ENCODE measurements around the gene PTPRU.

The PTPRU gene

DNA sequence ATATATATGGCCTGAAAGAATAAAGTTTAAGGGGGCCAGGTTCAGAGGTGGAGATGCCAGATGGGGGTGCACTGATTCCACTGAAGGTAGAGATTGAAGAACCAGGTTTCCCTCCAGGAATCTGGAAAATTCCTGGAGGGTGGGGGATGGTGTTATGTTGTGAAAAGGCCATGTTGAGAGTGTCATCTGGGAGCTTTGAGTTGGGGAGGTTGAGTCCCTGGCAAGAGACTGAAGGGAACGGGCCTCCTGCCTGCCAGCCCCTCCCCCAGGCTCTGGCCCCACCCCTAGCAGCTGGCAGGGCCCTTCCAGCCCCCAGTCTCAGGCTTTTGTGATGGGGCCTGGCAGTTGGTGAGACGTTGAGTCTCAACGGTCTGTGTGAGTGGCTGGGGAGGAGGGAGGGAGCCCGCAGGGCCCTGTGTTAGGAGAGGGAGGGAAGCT is 4.1 kb downstream of the PTPRU start:
- Histone ChIP-seq H3K4me3 (no peak overlapping the region), H3K27ac (no peak overlapping the region)

DNA sequence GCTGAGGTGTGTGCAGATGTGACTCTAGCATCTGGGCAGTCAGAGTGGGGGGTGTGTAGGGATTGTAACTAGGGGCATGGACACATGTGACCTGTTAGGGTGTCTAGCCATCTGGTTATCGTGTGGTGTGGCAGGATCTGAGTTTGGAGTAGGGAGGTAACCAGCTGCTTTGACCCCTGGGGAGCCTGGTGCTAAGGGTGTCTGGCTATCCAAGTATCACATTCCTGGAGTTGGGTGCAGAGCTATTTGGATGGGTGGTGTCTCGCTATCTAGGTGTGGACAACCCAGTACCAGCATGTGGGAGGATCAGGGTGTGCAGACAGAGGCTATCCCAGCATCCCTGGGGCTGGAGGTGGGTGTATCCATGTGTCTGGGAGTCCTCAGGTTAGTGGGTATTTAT is 4.7 kb downstream of the PTPRU start:
- H3K27ac ChIP-seq = no peak overlapping the region
- H3K4me3 ChIP-seq = no peak overlapping the region

DNA sequence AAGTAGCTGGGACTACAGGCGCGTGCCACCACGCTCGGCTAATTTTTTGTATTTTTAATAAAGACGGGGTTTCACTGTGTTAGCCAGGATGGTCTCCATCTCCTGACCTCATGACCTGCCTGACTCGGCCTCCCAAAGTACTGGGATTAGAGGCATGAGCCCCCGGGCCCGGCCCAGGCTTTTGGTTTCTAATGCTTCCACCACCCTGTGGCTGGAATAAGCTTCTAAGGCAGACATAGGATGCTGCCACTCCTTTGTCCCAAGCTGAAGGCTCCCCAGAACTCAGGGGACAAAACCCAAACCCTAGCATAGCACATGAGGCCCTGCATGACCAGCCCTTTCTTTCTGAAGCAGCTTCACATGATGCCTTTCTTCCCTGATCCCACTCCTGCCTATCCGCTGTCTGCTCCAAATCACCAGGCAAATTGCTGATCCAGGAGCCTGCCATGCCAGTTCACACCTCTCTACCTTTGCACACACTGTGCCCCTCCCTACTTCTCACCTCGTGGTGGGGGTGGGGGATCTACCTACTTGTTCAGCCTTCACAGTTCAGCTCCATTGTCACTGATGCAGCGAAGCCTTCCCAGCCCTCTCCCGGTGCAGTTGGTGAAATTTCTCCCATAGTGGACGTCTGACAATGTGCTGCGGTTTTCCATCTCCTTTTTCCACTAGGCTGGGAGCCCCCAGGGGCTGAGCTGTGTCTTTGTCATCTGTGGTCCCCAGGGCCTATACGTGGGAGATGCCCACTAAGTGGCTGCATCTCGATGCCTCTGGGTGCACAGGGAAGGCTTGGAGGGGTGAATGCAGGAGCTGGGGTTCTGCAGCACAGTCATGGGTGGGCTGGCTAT is 6.9 kb downstream of the PTPRU start:
- Histone ChIP-seq H3K27ac (no peak overlapping the region), H3K4me3 (no peak overlapping the region)

DNA sequence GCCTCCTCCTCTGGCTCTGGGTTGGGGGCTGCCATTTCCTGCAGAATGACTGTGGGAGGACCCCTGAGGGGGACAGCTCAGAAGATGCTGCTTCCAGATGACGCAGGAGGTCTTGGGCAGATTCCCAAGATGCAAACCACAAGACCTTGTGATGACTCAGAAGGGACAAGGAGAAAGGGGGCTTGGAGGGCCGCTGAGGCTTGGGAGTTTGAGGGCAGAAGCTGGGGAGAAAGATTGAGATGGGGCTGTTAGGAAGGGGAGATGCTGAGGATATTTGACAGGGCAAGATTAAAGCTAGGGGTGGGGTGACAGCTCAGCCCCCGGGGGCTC is 7.5 kb downstream of the PTPRU start:
- no peak overlapping the region for H3K4me3 ChIP-seq
- H3K27ac ChIP-seq = no peak overlapping the region

DNA sequence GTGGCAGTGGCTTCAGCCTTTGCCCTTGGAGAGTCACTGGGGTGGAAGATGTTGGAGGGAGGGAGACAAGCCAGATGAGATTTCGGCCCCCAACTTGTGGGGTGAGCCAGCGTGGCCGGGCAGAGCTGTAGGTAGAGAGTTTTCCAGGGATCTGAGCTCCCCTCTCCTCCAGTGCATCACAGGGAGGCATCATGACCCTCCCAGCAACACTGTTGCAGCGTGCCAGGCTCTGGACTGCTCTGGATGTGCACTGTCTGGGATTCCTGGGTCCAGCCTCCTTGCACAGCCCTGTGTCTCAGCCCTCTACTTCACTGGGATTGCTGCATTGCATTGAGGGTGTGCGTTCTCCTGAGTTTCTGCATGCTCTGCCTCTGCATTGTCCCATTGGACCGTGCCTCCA is 8.9 kb downstream of the PTPRU start:
- H3K27ac ChIP-seq = no peak overlapping the region
- H3K4me3 ChIP-seq = no peak overlapping the region

DNA sequence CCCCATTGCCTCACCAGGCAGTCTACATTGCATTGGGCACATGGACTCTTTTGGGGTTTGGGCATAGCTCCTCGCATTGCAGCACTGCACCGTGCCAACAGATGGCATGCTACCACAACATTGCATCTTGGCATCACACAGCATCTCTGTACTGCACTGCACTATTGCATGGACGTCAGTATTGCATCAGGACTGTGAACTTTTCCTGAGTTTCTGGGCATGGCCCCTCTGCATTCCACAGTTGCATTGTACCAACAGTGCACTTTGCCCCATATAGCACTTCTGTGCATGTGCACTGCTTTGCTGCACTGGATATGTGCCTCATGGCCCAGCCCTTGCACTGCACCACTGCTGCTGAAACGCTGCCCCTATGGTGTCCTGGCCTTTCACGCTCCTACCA is 9.6 kb downstream of the PTPRU start:
- Histone ChIP-seq H3K4me3 (no peak overlapping the region), H3K27ac (no peak overlapping the region)

DNA sequence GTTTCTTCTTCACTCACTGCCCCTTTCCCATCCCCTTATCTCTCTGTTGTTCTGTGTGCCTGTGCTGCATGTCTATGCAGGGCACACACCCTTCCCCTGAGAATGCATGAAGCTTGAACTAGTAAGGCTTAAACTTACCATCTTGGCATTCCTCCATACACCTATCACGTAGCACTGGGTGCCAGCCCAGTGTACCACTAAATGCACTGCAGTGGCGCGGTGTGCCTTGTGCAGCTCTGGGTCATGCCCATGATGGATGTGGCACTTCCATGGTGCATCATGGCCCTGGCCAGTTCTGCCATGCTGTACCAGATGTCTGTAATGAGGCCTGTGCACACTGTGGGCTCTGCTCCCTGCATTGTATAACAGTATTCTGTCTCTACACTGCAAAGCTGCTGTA is 10.7 kb downstream of the PTPRU start:
- H3K27ac ChIP-seq = no peak overlapping the region
- H3K4me3 ChIP-seq = no peak overlapping the region

DNA sequence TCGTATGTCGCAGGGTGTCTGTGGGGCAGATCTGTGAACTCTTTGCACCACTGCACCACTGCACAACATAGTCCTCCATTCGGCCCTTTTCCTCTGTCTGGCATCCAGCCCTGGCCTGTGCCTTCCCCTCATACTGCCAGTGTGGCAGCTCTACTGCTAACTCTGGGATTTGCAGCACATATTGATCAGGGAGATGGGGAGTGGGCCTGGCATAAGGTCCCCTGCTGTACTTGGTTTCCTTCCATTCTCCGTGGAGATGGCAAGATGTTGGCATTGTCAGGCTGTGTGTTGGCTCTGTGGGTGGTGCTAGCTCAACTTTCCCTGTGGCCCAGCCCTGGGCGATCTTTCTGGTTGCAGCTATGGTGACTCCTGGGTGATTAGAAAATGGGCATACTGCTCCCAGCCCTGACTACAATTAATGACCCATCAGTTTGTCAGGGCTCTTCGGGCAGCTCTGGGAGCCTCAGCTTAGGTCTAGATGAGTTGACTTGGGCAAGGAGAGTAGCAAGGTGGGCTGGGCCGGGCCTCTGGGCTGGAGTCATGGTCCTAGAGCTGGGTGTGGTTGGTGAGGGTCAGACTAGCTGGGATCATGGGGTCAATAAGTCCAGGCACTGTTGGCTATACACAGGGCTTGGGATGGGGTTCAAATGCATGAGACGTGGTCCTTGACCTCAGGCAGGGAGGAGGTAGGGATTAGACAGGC is 11.4 kb downstream of the PTPRU start:
- Histone ChIP-seq H3K27ac (no peak overlapping the region), H3K4me3 (no peak overlapping the region)

DNA sequence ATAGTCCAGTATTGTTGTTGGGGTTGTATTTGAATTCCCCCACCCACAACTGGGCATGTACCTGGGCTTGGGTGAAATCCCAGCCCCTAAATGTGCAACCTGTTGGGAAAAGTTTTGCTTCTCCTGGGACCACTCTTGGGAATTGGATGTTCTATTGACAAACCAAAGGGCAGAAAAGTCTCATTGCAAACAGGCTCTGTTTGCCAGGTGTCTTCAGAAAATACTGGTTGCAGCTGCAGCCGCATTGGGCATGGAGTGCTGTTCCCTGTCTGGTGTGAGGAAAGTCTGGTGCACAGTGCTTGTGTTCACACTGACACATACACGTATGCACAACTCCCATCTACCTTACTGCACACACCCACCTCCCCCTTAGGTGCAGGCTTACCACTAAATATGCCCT is 12.1 kb downstream of the PTPRU start:
- H3K27ac ChIP-seq = no peak overlapping the region
- H3K4me3 ChIP-seq = no peak overlapping the region

DNA sequence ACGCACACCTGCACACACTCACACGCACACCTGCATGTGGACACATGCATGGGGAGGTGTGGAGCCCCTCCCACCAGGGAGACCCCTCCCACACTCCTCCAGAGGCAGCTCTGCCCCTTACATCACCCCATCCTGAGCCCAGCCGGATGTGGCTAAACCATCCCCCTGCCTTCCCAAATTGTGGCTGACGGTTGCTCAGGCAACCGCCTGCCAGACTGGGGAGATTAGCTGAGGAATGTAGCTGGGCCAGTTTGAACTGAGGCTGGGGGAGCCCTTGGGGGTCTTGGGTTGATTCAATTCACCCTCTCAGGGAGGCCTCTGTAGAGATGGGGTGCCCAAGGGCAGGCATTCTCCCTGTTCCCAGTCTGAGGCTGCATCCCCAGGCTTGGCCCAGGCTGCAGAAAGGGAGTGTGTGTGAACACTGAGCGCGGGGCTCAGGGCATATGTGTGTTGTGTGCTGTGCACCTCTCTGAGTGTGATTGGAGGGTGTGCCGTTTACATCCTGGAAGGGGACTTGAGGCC is 12.9 kb downstream of the PTPRU start:
- Histone ChIP-seq H3K27ac (peak overlapping the region in 1 of 21 experiments; percentile 48), H3K4me3 (no peak overlapping the region)

DNA sequence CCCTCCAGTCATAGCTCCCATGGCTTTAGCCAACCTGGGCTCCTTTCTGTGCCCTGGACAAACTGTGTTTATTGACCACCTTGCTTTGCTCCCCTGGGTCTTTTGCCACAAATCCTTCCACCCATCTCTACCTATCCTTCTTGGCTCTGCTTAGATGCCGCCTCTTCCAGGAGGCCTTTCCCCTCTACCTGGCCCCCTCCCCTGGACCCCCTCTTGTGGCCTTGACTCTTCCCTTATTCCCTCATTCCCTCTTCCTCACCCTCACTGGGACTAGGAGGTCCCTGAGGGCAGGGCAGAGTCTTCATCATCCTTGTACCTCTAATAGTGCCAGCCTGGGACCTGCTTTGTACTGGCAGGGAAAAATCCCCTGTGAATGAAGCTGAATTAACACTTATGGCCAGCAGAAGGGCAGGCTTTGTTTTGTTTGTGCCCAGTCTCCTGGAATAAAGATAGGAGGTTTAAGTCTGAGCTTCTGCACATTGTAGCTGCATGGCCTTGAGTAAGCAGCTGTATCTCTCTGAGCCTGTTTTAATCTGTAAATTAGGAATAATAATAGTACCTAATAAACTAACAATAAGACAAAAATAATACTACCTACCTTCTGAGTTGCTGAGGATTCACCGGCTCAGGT is 13.7 kb downstream of the PTPRU start:
- Histone ChIP-seq H3K27ac (no peak overlapping the region), H3K4me3 (no peak overlapping the region)

DNA sequence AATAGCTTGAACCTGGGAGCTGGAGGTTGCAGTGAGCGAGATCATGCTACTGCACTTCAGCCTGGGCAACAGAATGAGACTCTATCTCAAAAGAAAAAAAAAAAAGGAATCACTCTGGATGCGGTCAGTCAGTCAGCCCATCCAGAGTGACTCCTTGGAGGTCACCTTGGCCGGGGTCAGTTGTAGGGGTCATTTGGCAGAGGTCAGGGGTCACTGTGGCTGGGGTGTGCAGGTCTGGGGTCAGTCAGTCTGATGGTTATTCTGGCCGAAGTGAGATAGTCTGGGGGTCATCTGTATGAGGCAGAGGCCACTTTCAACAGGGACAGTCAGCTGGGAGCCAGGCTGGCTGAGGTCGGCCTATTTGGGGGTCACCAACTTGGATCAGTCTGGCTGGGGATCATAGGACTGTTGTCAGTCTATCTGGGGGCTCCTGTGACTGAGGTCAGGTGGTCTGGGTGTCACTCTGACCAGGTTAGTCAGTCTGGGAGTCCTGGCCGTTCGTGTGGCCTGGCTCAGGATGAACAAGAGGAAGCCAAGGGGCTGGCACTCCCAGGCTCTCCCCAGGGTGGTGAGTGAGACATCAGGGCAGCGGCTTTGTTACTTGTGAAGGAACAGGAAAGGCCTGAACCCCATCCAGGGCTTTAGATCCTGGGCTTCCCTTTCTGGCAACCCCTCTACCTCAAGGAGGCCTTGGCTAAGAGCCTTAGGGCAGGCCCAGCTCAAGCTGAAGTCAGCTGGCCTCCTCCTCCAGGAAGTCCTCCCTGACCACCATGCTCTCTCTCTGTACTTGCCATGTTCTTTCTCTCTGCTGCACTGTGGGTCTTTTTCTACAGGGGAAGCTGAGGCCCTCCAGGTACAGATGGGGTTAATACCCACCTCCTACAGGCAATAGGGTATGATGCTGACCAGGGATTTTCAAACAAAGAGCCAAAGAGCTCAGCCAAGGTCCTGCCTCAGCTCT is 15.1 kb downstream of the PTPRU start:
- peak overlapping the region in 1 of 21 experiments; percentile 21 for H3K27ac ChIP-seq
- no peak overlapping the region for H3K4me3 ChIP-seq

DNA sequence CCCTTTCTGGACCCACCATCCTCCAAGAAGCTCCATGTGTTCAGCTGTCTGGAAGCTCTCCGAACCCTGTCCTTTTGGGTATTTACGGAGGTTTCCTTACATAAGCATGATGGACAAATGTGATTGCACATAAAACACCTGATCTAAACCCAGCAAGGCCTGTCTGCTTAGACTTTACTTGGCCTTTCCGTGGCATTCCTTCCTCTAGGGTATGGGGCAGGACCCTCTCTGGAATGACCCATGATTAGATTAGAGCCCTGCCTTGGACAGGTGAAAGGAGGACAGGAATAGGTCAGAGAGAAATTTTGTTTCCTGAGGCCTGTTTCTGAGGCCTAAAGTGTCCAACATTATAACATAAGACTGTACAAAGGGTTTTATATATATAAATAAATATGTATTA is 16.9 kb downstream of the PTPRU start:
- Histone ChIP-seq H3K27ac (no peak overlapping the region), H3K4me3 (no peak overlapping the region)

DNA sequence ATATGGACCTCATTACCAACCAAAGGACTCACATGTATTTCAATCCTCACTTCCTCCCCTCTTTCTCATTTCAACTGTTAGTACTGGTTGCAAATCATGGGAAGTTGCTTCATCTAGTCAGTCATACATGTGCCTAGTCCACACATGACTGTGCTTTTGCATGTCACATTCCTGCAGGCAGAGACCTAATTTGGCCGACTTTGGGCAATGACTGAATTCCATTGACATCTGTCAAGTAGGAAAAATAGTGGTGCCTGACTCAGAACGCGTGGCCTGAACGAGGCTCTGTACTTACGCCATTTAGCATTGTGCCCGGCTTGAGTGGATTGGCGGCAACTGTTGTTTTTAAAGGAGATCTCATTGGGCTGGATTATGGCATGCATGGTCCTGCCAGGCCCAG is 18.0 kb downstream of the PTPRU start:
- no peak overlapping the region for H3K27ac ChIP-seq
- H3K4me3 ChIP-seq = no peak overlapping the region

DNA sequence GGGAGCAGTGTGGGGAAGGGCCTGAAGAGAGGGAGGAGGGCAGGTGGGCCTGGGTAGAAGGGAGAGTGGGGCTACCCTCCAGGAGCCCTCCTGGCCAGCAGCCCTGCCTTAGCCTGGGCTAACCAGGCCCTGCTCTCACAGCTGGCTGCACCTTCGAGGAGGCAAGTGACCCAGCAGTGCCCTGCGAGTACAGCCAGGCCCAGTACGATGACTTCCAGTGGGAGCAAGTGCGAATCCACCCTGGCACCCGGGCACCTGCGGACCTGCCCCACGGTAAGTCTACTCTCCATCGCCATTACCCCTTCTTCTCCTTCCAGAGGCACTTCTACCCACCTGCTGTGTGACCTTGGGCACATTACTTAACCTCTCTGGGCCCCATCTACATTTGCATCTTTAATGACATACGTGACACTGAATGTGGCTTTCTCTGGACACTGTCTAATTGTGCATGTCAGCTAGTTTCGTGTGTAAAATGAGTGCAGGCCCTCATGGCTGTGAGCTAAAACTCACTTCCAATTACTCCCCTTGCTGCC is 18.9 kb downstream of the PTPRU start:
- Histone ChIP-seq H3K4me3 (no peak overlapping the region), H3K27ac (no peak overlapping the region)

DNA sequence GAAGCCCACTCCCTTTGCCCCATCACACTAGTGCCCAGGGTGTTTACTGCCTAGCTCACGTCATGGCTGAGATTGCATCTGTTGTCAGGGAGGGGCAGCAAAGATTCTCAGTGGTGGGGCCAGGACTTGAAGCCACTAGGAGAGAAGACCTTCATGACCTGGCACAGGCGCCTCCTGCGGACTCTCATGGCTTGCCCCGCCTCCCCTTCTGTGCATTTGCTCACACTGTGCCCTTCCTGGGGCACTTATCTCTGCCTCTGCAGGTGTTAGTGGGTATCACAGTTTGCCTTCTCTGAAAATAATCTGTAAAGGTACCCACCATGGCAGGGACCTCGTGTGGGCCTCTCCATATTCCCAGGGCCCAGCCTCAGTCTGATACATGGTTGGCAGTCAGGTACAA is 20.1 kb downstream of the PTPRU start:
- Histone ChIP-seq H3K27ac (no peak overlapping the region), H3K4me3 (no peak overlapping the region)

DNA sequence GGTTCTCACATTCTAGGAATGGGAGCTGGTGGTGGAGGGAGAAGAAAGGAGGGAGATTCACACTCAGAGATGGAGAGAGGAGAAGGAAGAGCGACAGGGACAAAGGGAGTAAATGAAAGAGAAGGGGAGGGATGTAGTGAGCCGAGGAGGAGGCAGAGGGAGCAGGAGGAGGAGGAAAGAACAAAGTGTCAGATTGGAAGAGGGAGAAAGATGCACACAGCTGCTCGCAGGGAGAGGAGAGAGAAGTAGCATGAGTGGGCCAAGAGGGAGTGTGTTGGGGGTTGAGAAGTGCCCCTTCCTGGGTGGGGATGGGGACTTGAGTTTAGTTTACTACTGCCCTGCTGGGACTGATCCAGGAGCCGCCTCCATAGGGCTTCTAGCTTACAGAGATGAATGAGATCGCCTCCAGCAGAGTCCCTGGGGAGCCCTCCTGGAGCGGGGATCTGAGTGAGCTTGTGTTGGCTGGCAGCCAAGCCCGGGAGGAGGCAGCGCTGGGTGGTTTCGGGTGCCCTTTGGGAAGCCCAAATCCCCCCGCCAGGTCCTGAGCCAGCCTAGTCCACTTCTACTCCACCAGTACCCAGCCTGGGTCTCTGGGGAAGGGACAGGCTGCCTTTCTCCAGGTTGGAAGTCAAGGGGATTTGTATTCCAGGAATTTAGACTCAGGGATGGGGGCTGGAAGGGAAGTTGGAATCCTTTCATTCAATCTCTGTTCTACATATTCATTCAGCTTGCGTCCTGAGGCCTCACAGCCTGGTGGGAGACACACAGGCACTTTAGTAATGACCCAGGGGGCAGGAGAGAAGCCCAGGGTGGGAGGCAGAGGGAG is 20.9 kb downstream of the PTPRU start:
- Histone ChIP-seq H3K27ac (no peak overlapping the region), H3K4me3 (no peak overlapping the region)

DNA sequence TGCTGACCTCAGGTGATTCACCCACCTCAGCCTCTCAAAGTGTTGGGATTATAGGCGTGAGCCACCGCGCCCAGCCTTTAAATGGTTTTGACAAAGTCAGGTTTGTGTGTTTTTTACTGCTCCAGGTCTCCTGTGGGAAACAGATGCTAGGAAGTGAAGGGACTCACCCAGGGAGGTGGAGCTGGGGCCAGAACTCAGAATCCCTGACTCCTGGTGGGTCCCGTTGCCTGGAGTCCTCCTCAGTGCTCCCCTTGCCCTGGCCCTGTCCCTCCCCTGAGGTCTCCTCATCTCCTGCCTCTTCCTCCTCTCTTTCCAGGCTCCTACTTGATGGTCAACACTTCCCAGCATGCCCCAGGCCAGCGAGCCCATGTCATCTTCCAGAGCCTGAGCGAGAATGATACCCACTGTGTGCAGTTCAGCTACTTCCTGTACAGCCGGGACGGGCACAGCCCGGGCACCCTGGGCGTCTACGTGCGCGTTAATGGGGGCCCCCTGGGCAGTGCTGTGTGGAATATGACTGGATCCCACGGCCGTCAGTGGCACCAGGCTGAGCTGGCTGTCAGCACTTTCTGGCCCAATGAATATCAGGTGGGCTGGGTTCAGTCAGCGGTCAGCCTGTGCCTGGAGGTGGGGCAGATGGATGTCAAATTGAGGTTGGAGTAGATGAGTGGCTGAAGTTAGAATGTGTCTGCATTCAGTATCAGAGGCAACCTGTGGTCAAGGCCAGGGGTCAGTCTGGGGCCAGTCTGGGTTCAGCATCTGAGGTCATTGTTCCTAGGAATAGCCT is 22.1 kb downstream of the PTPRU start:
- Histone ChIP-seq H3K27ac (no peak overlapping the region), H3K4me3 (no peak overlapping the region)

All from skin epidermis (tissue), 12 donors.